T-helper 9 cell (primary cell): ENCODE results near the gene BRINP2.

ENCODE experiments used
- DNase-seq: peaks from one replicate; pipeline ENCODE4 v3.0.0-alpha.2; 2020

BRINP2 gene

GRCh38 chr1:177329871-177330270 lies 159.1 kb downstream of the BRINP2 start:
- DNase-seq = no peak
